B cell (primary cell): Measurements from ENCODE around the gene ETV3L.

Source experiments
- EZH2 ChIP-seq: IDR thresholded peaks from 2 replicates; pipeline ENCODE4 v1.6.1; 2012; ENCODE audit warnings: borderline replicate concordance, low read depth, mild to moderate bottlenecking, moderate library complexity, low read length; ENCODE audit not compliant: insufficient read depth, poor library complexity, severe bottlenecking
- TF ChIP-seq, protein P1 (sequence below): fragments of 200-600 bp; IDR thresholded peaks from one replicate; pipeline ENCODE4 v1.8.0; 2022; ENCODE audit warnings: antibody characterized with exemption, mild to moderate bottlenecking

GRCh38 chr1:157069601-157070000 lies 30.0 kb downstream of the ETV3L start:
- TF ChIP-seq, protein P1, sequence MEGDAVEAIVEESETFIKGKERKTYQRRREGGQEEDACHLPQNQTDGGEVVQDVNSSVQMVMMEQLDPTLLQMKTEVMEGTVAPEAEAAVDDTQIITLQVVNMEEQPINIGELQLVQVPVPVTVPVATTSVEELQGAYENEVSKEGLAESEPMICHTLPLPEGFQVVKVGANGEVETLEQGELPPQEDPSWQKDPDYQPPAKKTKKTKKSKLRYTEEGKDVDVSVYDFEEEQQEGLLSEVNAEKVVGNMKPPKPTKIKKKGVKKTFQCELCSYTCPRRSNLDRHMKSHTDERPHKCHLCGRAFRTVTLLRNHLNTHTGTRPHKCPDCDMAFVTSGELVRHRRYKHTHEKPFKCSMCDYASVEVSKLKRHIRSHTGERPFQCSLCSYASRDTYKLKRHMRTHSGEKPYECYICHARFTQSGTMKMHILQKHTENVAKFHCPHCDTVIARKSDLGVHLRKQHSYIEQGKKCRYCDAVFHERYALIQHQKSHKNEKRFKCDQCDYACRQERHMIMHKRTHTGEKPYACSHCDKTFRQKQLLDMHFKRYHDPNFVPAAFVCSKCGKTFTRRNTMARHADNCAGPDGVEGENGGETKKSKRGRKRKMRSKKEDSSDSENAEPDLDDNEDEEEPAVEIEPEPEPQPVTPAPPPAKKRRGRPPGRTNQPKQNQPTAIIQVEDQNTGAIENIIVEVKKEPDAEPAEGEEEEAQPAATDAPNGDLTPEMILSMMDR: no peak
- TF ChIP-seq EZH2: no peak
